IMR-90 (cell line): ENCODE measurements around the gene ADAP1. TPM values are rescaled to one million over a fixed set of nuclear protein-coding genes. Genes with fewer than 3 reads are reported as not detected.

Experiments used
- ATAC-seq: fragments of 200-7000 bp; cut with Tn5 transposase; 2 replicates; pipeline ENCODE4 v1.9.1; 2020; ENCODE audit warnings: low read depth, mild to moderate bottlenecking, moderate library complexity
- BruUV-seq: library from RNA; stranded (reverse); fragments of 400-500 nt; replicated peaks from 2 replicates; lab custom pipeline; 2021; lab: Mats Ljungman, UMichigan
- CTCF ChIA-PET: fragments of 300-600 bp; formaldehyde crosslinking; extraction: SDS; loops from one replicate; lab custom pipeline; 2021; ENCODE audit warnings: antibody characterized with exemption; lab: Yijun Ruan, JAX
- POLR2A ChIA-PET: fragments of 300-600 bp; sonication (Branson Sonifier 250); formaldehyde crosslinking; loops from one replicate; lab custom pipeline; 2022; ENCODE audit warnings: antibody characterized with exemption; ENCODE audit not compliant: unreplicated experiment; lab: Charles Lee
- DNase-seq: peaks from one replicate; pipeline ENCODE4 v3.0.0; 2013
- H2AFZ ChIP-seq: replicated peaks from 2 replicates; pipeline ENCODE3; 2013; ENCODE audit warnings: low read length, mild to moderate bottlenecking; ENCODE audit not compliant: poor library complexity
- H2AK5ac ChIP-seq: 2 replicates; pipeline ENCODE4 v1.6.1; 2013; ENCODE audit warnings: low read depth, low read length, inconsistent platforms
- H2AK9ac ChIP-seq: replicated peaks from 2 replicates; pipeline ENCODE3; 2013; ENCODE audit warnings: mild to moderate bottlenecking, low read depth, low read length, moderate library complexity; ENCODE audit not compliant: poor library complexity
- H2BK120ac ChIP-seq: 2 replicates; pipeline ENCODE4 v1.6.1; 2013; ENCODE audit warnings: low read depth, low read length, inconsistent platforms
- H2BK15ac ChIP-seq: 3 replicates; pipeline ENCODE4 v1.6.1; 2013; ENCODE audit warnings: low read depth, low read length, inconsistent platforms
- H2BK20ac ChIP-seq: 2 replicates; pipeline ENCODE4 v1.6.1; 2013; ENCODE audit warnings: low read depth, mild to moderate bottlenecking, inconsistent platforms, low read length, moderate library complexity
- H2BK5ac ChIP-seq: 2 replicates; pipeline ENCODE4 v1.6.1; 2013; ENCODE audit warnings: mild to moderate bottlenecking, low read depth, low read length, inconsistent platforms; ENCODE audit not compliant: poor library complexity, severe bottlenecking
- H3K14ac ChIP-seq: replicated peaks from 2 replicates; pipeline ENCODE4 v1.6.1; 2013; ENCODE audit warnings: low read depth, low read length, inconsistent platforms
- H3K18ac ChIP-seq: 2 replicates; pipeline ENCODE4 v1.6.1; 2013; ENCODE audit warnings: low read depth, low read length, control low read depth
- H3K23ac ChIP-seq: 2 replicates; pipeline ENCODE4 v1.6.1; 2013; ENCODE audit warnings: low read depth, low read length, inconsistent platforms
- H3K27ac ChIP-seq: 2 replicates; pipeline ENCODE4 v1.5.1; 2013; ENCODE audit warnings: mild to moderate bottlenecking, control low read depth, low read length; ENCODE audit not compliant: insufficient read depth
- H3K27me3 ChIP-seq: 2 replicates; pipeline ENCODE4 v1.6.1; 2013; ENCODE audit warnings: low read length; ENCODE audit not compliant: control insufficient read depth, insufficient read depth
- H3K36me3 ChIP-seq: 2 replicates; pipeline ENCODE4 v1.6.1; 2013; ENCODE audit warnings: low read length, mixed read lengths; ENCODE audit not compliant: control insufficient read depth, insufficient read depth
- H3K4ac ChIP-seq: 2 replicates; pipeline ENCODE4 v1.6.1; 2013; ENCODE audit warnings: low read depth, low read length, inconsistent platforms
- H3K4me1 ChIP-seq: 2 replicates; pipeline ENCODE4 v1.6.1; 2013; ENCODE audit warnings: low read length, mixed read lengths; ENCODE audit not compliant: control insufficient read depth, insufficient read depth
- H3K4me2 ChIP-seq: 2 replicates; pipeline ENCODE4 v1.6.1; 2013; ENCODE audit warnings: low read depth, mild to moderate bottlenecking, control low read depth, low read length, moderate library complexity
- H3K4me3 ChIP-seq: 2 replicates; pipeline ENCODE4 v1.5.1; 2013; ENCODE audit warnings: low read depth, mild to moderate bottlenecking, control low read depth, low read length, moderate library complexity; ENCODE audit not compliant: insufficient read depth
- H3K56ac ChIP-seq: 2 replicates; pipeline ENCODE4 v1.6.1; 2013; ENCODE audit warnings: low read length, inconsistent platforms; ENCODE audit not compliant: insufficient read depth; ENCODE audit errors: extremely low read depth
- H3K79me1 ChIP-seq, 2 experiments: 2 replicates each; pipeline ENCODE4 v1.6.1; 2013; ENCODE audit warnings: low read length in 2 of 2, inconsistent platforms in 1 of 2, low read depth in 1 of 2
- H3K9ac ChIP-seq: 2 replicates; pipeline ENCODE4 v1.6.1; 2013; ENCODE audit warnings: low read depth, low read length, control low read depth
- H3K9me1 ChIP-seq: 2 replicates; pipeline ENCODE4 v1.6.1; 2013; ENCODE audit warnings: low read length, inconsistent platforms; ENCODE audit not compliant: insufficient read depth
- H3K9me3 ChIP-seq: 2 replicates; pipeline ENCODE4 v1.6.1; 2013; ENCODE audit warnings: low read length; ENCODE audit not compliant: control insufficient read depth, insufficient read depth
- H4K20me1 ChIP-seq: 2 replicates; pipeline ENCODE4 v1.6.1; 2013; ENCODE audit warnings: low read length, inconsistent platforms; ENCODE audit not compliant: insufficient read depth
- H4K5ac ChIP-seq: 2 replicates; pipeline ENCODE4 v1.6.1; 2013; ENCODE audit warnings: mild to moderate bottlenecking, low read depth, low read length, control low read depth
- H4K8ac ChIP-seq, 2 experiments: 2 replicates each; pipeline ENCODE4 v1.6.1; 2013; ENCODE audit warnings: low read depth in 2 of 2, low read length in 2 of 2, control low read depth in 1 of 2, inconsistent platforms in 1 of 2
- H4K91ac ChIP-seq: 2 replicates; pipeline ENCODE4 v1.6.1; 2013; ENCODE audit warnings: low read depth, low read length, inconsistent platforms; ENCODE audit not compliant: insufficient read depth
- CEBPB ChIP-seq: IDR thresholded peaks from 2 replicates; pipeline ENCODE4 v1.6.1; 2012; ENCODE audit warnings: low read depth, low read length, improper control_type of control experiment
- ELK1 ChIP-seq: fragments of 150-350 bp; IDR thresholded peaks from 2 replicates; pipeline ENCODE4 v1.6.1; 2016; ENCODE audit warnings: low read depth, mild to moderate bottlenecking, low read length, moderate library complexity, borderline replicate concordance
- RFX5 ChIP-seq: IDR thresholded peaks from 2 replicates; pipeline ENCODE4 v1.8.0; 2012; ENCODE audit warnings: low read depth, mild to moderate bottlenecking, low read length, moderate library complexity
- SMC3 ChIP-seq: fragments of 150-350 bp; IDR thresholded peaks from 2 replicates; pipeline ENCODE4 v1.6.1; 2016; ENCODE audit warnings: low read depth, mild to moderate bottlenecking, antibody characterized with exemption, low read length, moderate library complexity
- WGBS, 2 experiments: methylation state at CpG; one replicate each; pipeline versions ENCODE4 v1.1.5 to v1.1.7; 2013; ENCODE audit warnings: missing lambda C conversion rate in 2 of 2; ENCODE audit not compliant: insufficient read length in 1 of 2; ENCODE audit errors: extremely low coverage in 2 of 2; 5-methylcytosine and 5-hydroxymethylcytosine counted together
- dilution Hi-C: fragments of 300-500 bp; cut with HindIII; formaldehyde crosslinking; loops from one replicate; pipeline ENCODE4 v1.14.3; 2018; ENCODE audit warnings: low sequenced_read_pairs; ENCODE audit not compliant: unreplicated experiment
- in situ Hi-C: fragments of 300-500 bp; cut with MboI; formaldehyde crosslinking; loops from 3 replicates; pipeline ENCODE4 v1.14.3; 2019; ENCODE audit warnings: low sequenced_read_pairs, inconsistent platforms, mixed read lengths
- intact Hi-C: fragments of 100-400 bp; cut with micrococcal nuclease; formaldehyde crosslinking; loops from 2 replicates; pipeline ENCODE4 v1.10.0; 2022
- polyA plus RNA-seq, 3 experiments: library from polyadenylated mRNA; depleted of rRNA; stranded (reverse); fragments of >200 nt; gene quantifications; 2 replicates each; pipeline ENCODE4 v1.2.3, GENCODE V29; 2012; ENCODE audit warnings: low replicate concordance in 1 of 3
- total RNA-seq: library from RNA; depleted of rRNA; stranded (reverse); fragments of >200 nt; gene quantifications from 2 replicates; pipeline ENCODE4 v1.2.3, GENCODE V29; 2012

ADAP1 gene
- total and polyA plus RNA-seq, 2 of the 4 experiments (the other 2 are of a cell fraction) = 1.4 to 2.0 TPM

- Histone ChIP-seq H2BK120ac (no peak overlapping the region), H3K4ac (no peak overlapping the region), H2AK9ac (no peak overlapping the region), H4K91ac (no peak overlapping the region), H4K5ac (no peak overlapping the region), H2BK15ac (no peak overlapping the region), H2BK20ac (no peak overlapping the region), H3K4me1 (no peaks in the 10 kb centered on the region), H2BK5ac (no peak overlapping the region), H3K9me1 (0 out of 2 replicates have a peak, but pooled peaks cover 5% of the 10 kb centered on the region), H2AFZ (no peak overlapping the region), H3K18ac (no peak overlapping the region), H3K4me2 (no peak overlapping the region), H3K4me3 (no peak overlapping the region), H4K20me1 (peaks cover 13% of the 10 kb centered on the region), H4K8ac (no peak overlapping the region), H3K79me1 (peaks cover 7 to 20% of the 10 kb centered on the region in 2 experiments), H3K23ac (no peak overlapping the region), H3K9me3 (no peaks in the 10 kb centered on the region), H2AK5ac (no peak overlapping the region), H3K14ac (no peak overlapping the region), H3K27me3 (no peaks in the 10 kb centered on the region), H3K27ac (no peak overlapping the region), H3K56ac (no peak overlapping the region), H3K9ac (no peak overlapping the region), H3K36me3 (peaks cover 56% of the 10 kb centered on the region)
- intact Hi-C loops (no loop called here), dilution Hi-C loops (no loop called here), in situ Hi-C loops (no loop called here)
- POLR2A ChIA-PET = no interaction called here
- no TSS peak for BruUV-seq
- 100% methylated on average over 5 of the region's 19 CpGs; no CpG with 5 or more reads in 1 of the 2 experiments for WGBS, 2 experiments
- DNase-seq (no peak), ATAC-seq (no peak)
- no peak for TF ChIP-seq CEBPB
- no peak for TF ChIP-seq SMC3
- TF ChIP-seq RFX5 = no peak
- TF ChIP-seq ELK1 = no peak
- CTCF ChIA-PET = no interaction called here
Observed at GRCh38 chr7:893686-894085, 60.8 kb downstream of the ADAP1 start.
